HepG2 (cell line): ENCODE data around the gene RAB42. TPM values are rescaled to one million over a fixed set of nuclear protein-coding genes. Genes with fewer than 3 reads are reported as not detected.

Experiments used
- ATAC-seq: fragments of 200-7000 bp; cut with Tn5 transposase; 3 replicates; pipeline ENCODE4 v1.9.1; 2020; ENCODE audit warnings: mild to moderate bottlenecking, moderate library complexity
- BruUV-seq: library from RNA; stranded (reverse); fragments of 400-500 nt; replicated peaks from 2 replicates; lab custom pipeline; 2021; lab: Mats Ljungman, UMichigan
- CTCF ChIA-PET: fragments of 300-600 bp; formaldehyde crosslinking; extraction: SDS; loops from one replicate; lab custom pipeline; 2021; ENCODE audit warnings: low total read pairs, inconsistent platforms, low intra/inter-chr PET ratio; lab: Yijun Ruan, JAX
- POLR2A ChIA-PET: fragments of 350-600 bp; sonication (Branson Sonifier 250); formaldehyde crosslinking; loops from one replicate; lab custom pipeline; 2020; ENCODE audit warnings: antibody characterized with exemption, inconsistent platforms; lab: Yijun Ruan, JAX
- DNase-seq: peaks from one replicate; pipeline ENCODE4 v3.0.0-alpha.2; 2015; ENCODE audit warnings: low spot score
- FAIRE-seq: peaks from 3 replicates; lab custom pipeline; 2011; peaks lifted over from hg19 to GRCh38; lab: Jason Lieb, UNC
- H2AFZ ChIP-seq: one replicate; pipeline ENCODE4 v1.6.1; 2011; ENCODE audit warnings: low read length, inconsistent platforms
- H3K27ac ChIP-seq: fragments of 300-600 bp; 3 replicates; pipeline ENCODE4 v1.8.0; 2011; ENCODE audit warnings: mixed run types, mild to moderate bottlenecking, mixed read lengths, low read length, inconsistent platforms; ENCODE audit not compliant: insufficient read depth; ENCODE audit errors: extremely low read length
- H3K27me3 ChIP-seq, 2 experiments: fragments of 200-600 bp in 1 of 2; 2 replicates in 1 of 2; 3 replicates in 1 of 2; pipeline versions ENCODE4 v1.6.0 to v1.8.0; 2011; ENCODE audit warnings: low read length in 2 of 2, mild to moderate bottlenecking in 2 of 2, moderate library complexity in 2 of 2, inconsistent platforms in 1 of 2; ENCODE audit not compliant: insufficient read depth in 2 of 2, control insufficient read depth in 1 of 2
- H3K36me3 ChIP-seq, 2 experiments: fragments of 200-600 bp in 1 of 2; replicated peaks in 1 of 2; 2 replicates in 1 of 2; 3 replicates in 1 of 2; pipeline versions ENCODE4 v1.5.1 to v1.8.0; 2011; ENCODE audit warnings: low read length in 2 of 2, inconsistent platforms in 1 of 2; ENCODE audit not compliant: insufficient read depth in 2 of 2, control insufficient read depth in 1 of 2
- H3K4me1 ChIP-seq: 2 replicates; pipeline ENCODE4 v1.5.1; 2012; ENCODE audit warnings: low read length, inconsistent platforms; ENCODE audit not compliant: insufficient read depth
- H3K4me2 ChIP-seq: 2 replicates; pipeline ENCODE4 v1.6.0; 2011; ENCODE audit warnings: low read depth, low read length, inconsistent platforms
- H3K4me3 ChIP-seq, 3 experiments: fragments of 200-600 bp in 1 of 3; sonication (generic), shearing (Covaris generic) in 1 of 3; replicated peaks in 1 of 3; 2 replicates each; pipeline ENCODE4 v1.5.1; 2011 to 2016; ENCODE audit warnings: low read length in 3 of 3, inconsistent platforms in 2 of 3, low read depth in 2 of 3, mild to moderate bottlenecking in 2 of 3, control low read depth in 1 of 3, mixed read lengths in 1 of 3; ENCODE audit not compliant: insufficient read depth in 1 of 3
- H3K79me2 ChIP-seq: one replicate; pipeline ENCODE4 v1.6.1; 2011; ENCODE audit warnings: low read length, inconsistent platforms; ENCODE audit not compliant: insufficient read depth
- H3K9ac ChIP-seq: 2 replicates; pipeline ENCODE4 v1.6.0; 2011; ENCODE audit warnings: mild to moderate bottlenecking, low read depth, low read length, inconsistent platforms; ENCODE audit not compliant: insufficient read depth
- H3K9me3 ChIP-seq: 2 replicates; pipeline ENCODE4 v1.5.1; 2012; ENCODE audit warnings: mild to moderate bottlenecking, low read length
- H4K20me1 ChIP-seq: 2 replicates; pipeline ENCODE4 v1.6.0; 2011; ENCODE audit warnings: inconsistent platforms, mild to moderate bottlenecking, low read length, moderate library complexity; ENCODE audit not compliant: insufficient read depth
- ATF4 ChIP-seq, 2 experiments: fragments of 450-650 bp in 1 of 2; sonication (generic) in 1 of 2; formaldehyde crosslinking; IDR thresholded peaks; 2 replicates each; pipeline versions ENCODE4 v1.5.0 to v1.8.0; 2020 to 2022; ENCODE audit warnings: mild to moderate bottlenecking in 1 of 2, missing genetic modification reagents in 1 of 2
- CEBPG ChIP-seq: IDR thresholded peaks from 2 replicates; pipeline ENCODE4 v1.6.1; 2016
- ESRRA ChIP-seq: sonication (generic); formaldehyde crosslinking; IDR thresholded peaks from 2 replicates; pipeline ENCODE4 v1.5.1; 2020; ENCODE audit warnings: mild to moderate bottlenecking, low read depth, missing genetic modification reagents
- HMG20A ChIP-seq: IDR thresholded peaks from 2 replicates; pipeline ENCODE4 v1.6.1; 2016; ENCODE audit warnings: borderline replicate concordance
- HNF4A ChIP-seq: sonication (generic); formaldehyde crosslinking; IDR thresholded peaks from 2 replicates; pipeline ENCODE4 v1.4.0; 2020; ENCODE audit warnings: missing genetic modification reagents
- MYPOP ChIP-seq: sonication (generic); formaldehyde crosslinking; IDR thresholded peaks from 2 replicates; pipeline ENCODE4 v1.8.1; 2023; ENCODE audit warnings: mild to moderate bottlenecking, moderate library complexity, missing genetic modification reagents
- NFIC ChIP-seq: IDR thresholded peaks from 2 replicates; pipeline ENCODE4 v1.6.1; 2012; ENCODE audit warnings: mild to moderate bottlenecking, low read length, inconsistent platforms
- POLR2AphosphoS2 ChIP-seq: IDR thresholded peaks from 2 replicates; pipeline ENCODE4 v1.6.1; 2011; ENCODE audit warnings: low read depth, low read length, improper control_type of control experiment
- PREB ChIP-seq: sonication (generic); formaldehyde crosslinking; IDR thresholded peaks from 2 replicates; pipeline ENCODE4 v1.4.0; 2020; ENCODE audit warnings: missing genetic modification reagents
- RFX5 ChIP-seq: IDR thresholded peaks from 2 replicates; pipeline ENCODE4 v1.6.1; 2011; ENCODE audit warnings: low read depth, low read length, improper control_type of control experiment
- SP140L ChIP-seq: sonication (generic); formaldehyde crosslinking; IDR thresholded peaks from 2 replicates; pipeline ENCODE4 v1.4.0; 2020; ENCODE audit warnings: missing genetic modification reagents, borderline replicate concordance
- TP53 ChIP-seq: sonication (generic); formaldehyde crosslinking; conservative IDR thresholded peaks from 2 replicates; pipeline ENCODE4 v1.4.0; 2020; ENCODE audit warnings: missing genetic modification reagents
- ZMYM3 ChIP-seq: sonication (generic); formaldehyde crosslinking; IDR thresholded peaks from 2 replicates; pipeline ENCODE4 v1.5.1; 2020; ENCODE audit warnings: mild to moderate bottlenecking, missing genetic modification reagents
- ZNF10 ChIP-seq: sonication (generic); formaldehyde crosslinking; IDR thresholded peaks from 2 replicates; pipeline ENCODE4 v1.4.0; 2020; ENCODE audit warnings: mild to moderate bottlenecking, low read depth, missing genetic modification reagents, borderline replicate concordance
- ZNF552 ChIP-seq: sonication (generic); formaldehyde crosslinking; IDR thresholded peaks from 2 replicates; pipeline ENCODE4 v1.9.0; 2022; ENCODE audit warnings: missing genetic modification reagents, mild to moderate bottlenecking, borderline replicate concordance
- ZNF772 ChIP-seq: sonication (generic); formaldehyde crosslinking; IDR thresholded peaks from 2 replicates; pipeline ENCODE4 v1.5.0; 2020; ENCODE audit warnings: mild to moderate bottlenecking, missing genetic modification reagents
- in situ Hi-C: cut with HindIII; loops from 2 replicates; pipeline ENCODE4 v1.10.0; 2017; ENCODE audit warnings: low pct_unique_long_range_greater_than_20kb; ENCODE audit not compliant: extremely low pct_ligation_motif_present
- intact Hi-C: fragments of 100-400 bp; cut with micrococcal nuclease; formaldehyde crosslinking; loops from one replicate; pipeline ENCODE4 v1.10.0; 2022; ENCODE audit not compliant: unreplicated experiment
- polyA plus RNA-seq, 8 experiments: library from polyadenylated mRNA; depleted of rRNA in 3 of 8; stranded (reverse) in 7 of 8; unstranded in 1 of 8; fragments of >200 nt; fragmentation: Illumina TruSeq in 4 of 8; extraction: Trizol in 4 of 8; gene quantifications; 2 replicates each; pipeline versions ENCODE4 v1.2.1 to v1.2.3, GENCODE V29; 2011 to 2016; ENCODE audit warnings: low read depth in 4 of 8, missing spikeins in 1 of 8, mixed read lengths in 1 of 8; ENCODE audit not compliant: insufficient read depth in 1 of 8
- total RNA-seq, 5 experiments: library from RNA; depleted of rRNA; stranded (reverse); fragments of >200 nt; fragmentation: Illumina TruSeq; extraction: Trizol; gene quantifications; 2 replicates each; pipeline ENCODE4 v1.2.3, GENCODE V29; 2016; ENCODE audit warnings: low read depth in 1 of 5

RAB42 gene
- total and polyA plus RNA-seq, 2 of the 13 experiments (the other 11 are each of a cell fraction or from before 2014, with no cell fraction given), result 10.4 to 166 TPM

- no peak for TF ChIP-seq ZMYM3 (CRISPR knock-in tag)
- TF ChIP-seq ZNF552, result no peak
Observed at GRCh38 chr1:28560886-28561285, 31.2 kb upstream of the RAB42 start (continued).

GRCh38 chr1:28564310-28564709 lies 27.8 kb upstream of the RAB42 start:
- POLR2A ChIA-PET, result interaction anchor here (3.0 kb wide), 1 partner anchor 16 kb away, joined by 25 read pairs; no protein-coding TSS in a partner anchor
- no peaks in the 10 kb centered on the region for H3K4me1 ChIP-seq
- no peak overlapping the region for H3K9ac ChIP-seq
- H2AFZ ChIP-seq, result no peak overlapping the region
- H3K9me3 ChIP-seq, result no peaks in the 10 kb centered on the region
- CTCF ChIA-PET, result no interaction called here
- no peak for DNase-seq
- BruUV-seq, result no TSS peak
- H3K4me2 ChIP-seq, result no peak overlapping the region
- no peak overlapping the region for H3K27ac ChIP-seq
- intact Hi-C loops, result no loop called here
- peaks cover 19 to 67% of the 10 kb centered on the region in 2 experiments; a peak in 4 of 5 replicates for H3K36me3 ChIP-seq
- no peaks in the 10 kb centered on the region for H3K27me3 ChIP-seq
- no peaks in the 10 kb centered on the region for H3K79me2 ChIP-seq
- no peak for ATAC-seq
- H3K4me3 ChIP-seq, result no peak overlapping the region
- FAIRE-seq, result no peak
- in situ Hi-C loops, result no loop called here
- H4K20me1 ChIP-seq, result no peaks in the 10 kb centered on the region
- TF ChIP-seq ZNF10 (no peak), ATF4 (CRISPR knock-in tag; IDR thresholded peaks at IDR 0.05) (no peak), MYPOP (no peak), RFX5 (no peak), CEBPG (CRISPR knock-in tag) (no peak), TP53 (no peak), HNF4A (CRISPR knock-in tag) (no peak), POLR2AphosphoS2 (no peak), NFIC (no peak), PREB (CRISPR knock-in tag) (no peak), ZNF772 (CRISPR knock-in tag) (no peak), ESRRA (CRISPR knock-in tag) (no peak), SP140L (CRISPR knock-in tag) (no peak), HMG20A (CRISPR knock-in tag) (no peak)
